ENCODE data around the gene GOLGA3.

DNA sequence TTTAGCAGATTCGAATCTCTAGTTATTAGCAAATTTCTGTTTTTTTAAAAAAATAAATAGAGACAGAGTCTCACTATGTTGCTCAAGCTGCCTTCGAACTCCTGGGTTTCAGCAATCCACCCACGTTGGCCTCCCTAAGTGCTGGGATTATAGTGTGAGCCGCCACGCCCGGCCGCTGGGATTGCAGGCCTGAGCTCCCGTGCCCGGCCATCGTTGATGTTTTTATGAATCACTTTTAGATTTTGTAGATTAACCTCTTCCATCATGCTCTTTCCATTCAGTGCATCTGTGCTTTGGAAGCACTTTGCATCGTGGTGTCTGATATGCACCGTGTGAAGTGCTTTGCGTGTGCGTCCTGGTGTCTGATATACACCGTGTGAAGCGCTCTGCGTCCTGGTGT, 97.1 kb downstream of the GOLGA3 start:
- TF ChIP-seq, protein P1, sequence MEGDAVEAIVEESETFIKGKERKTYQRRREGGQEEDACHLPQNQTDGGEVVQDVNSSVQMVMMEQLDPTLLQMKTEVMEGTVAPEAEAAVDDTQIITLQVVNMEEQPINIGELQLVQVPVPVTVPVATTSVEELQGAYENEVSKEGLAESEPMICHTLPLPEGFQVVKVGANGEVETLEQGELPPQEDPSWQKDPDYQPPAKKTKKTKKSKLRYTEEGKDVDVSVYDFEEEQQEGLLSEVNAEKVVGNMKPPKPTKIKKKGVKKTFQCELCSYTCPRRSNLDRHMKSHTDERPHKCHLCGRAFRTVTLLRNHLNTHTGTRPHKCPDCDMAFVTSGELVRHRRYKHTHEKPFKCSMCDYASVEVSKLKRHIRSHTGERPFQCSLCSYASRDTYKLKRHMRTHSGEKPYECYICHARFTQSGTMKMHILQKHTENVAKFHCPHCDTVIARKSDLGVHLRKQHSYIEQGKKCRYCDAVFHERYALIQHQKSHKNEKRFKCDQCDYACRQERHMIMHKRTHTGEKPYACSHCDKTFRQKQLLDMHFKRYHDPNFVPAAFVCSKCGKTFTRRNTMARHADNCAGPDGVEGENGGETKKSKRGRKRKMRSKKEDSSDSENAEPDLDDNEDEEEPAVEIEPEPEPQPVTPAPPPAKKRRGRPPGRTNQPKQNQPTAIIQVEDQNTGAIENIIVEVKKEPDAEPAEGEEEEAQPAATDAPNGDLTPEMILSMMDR (conservative IDR thresholded peaks at IDR 0.05): no peak
- no peak for TF ChIP-seq ZFX (IDR thresholded peaks at IDR 0.05)

Measured in C4-2B (cell line).